Stimulated activated CD8-positive, alpha-beta memory T cell treated with anti-CD3 and anti-CD28 coated beads, Interleukin-4, amount 100 ng/mL, for 24 hours (primary cell): ENCODE measurements around the gene MRPL14.
"Not testable (repeated sequence)": the region's sequence is repeated elsewhere in the genome, so short reads cannot be mapped to it uniquely, and the experiment has no call there.

ENCODE experiments used
- DNase-seq: peaks from one replicate; pipeline ENCODE4 v3.0.0-alpha.2; 2020; ENCODE audit warnings: low read depth

The MRPL14 gene

DNA sequence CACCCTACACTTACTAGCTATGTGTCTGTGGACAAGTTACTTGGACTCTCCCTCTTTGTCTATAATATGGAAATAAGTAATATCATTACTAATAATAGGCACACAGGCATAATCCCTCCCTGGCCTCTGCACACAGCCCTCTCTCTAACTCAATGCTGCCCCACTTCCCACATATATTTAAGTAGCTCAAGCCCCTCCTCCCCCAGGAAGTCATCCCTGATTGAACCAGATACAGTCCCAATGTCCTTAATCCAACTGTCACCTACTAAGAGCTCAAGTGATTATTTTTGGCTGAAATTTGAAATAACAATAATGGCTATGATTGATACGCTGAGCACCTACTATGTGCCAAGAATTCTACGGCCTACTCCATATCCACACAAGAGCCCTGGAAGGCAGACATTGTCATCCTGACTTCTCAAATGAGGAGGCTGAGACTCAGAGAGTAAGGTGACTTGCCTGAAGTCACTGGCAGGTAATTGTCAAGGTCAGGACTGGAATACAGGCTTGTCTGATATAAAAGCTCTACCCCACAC, 29.4 kb downstream of the MRPL14 start:
- DNase-seq, result no peak

GRCh38 chr6:44096612-44097011, 30.6 kb downstream of the MRPL14 start:
- peak; percentile 57 for DNase-seq

- not testable (repeated sequence) for DNase-seq
Observed at GRCh38 chr6:44095243-44095623, 32.0 kb downstream of the MRPL14 start.

DNA sequence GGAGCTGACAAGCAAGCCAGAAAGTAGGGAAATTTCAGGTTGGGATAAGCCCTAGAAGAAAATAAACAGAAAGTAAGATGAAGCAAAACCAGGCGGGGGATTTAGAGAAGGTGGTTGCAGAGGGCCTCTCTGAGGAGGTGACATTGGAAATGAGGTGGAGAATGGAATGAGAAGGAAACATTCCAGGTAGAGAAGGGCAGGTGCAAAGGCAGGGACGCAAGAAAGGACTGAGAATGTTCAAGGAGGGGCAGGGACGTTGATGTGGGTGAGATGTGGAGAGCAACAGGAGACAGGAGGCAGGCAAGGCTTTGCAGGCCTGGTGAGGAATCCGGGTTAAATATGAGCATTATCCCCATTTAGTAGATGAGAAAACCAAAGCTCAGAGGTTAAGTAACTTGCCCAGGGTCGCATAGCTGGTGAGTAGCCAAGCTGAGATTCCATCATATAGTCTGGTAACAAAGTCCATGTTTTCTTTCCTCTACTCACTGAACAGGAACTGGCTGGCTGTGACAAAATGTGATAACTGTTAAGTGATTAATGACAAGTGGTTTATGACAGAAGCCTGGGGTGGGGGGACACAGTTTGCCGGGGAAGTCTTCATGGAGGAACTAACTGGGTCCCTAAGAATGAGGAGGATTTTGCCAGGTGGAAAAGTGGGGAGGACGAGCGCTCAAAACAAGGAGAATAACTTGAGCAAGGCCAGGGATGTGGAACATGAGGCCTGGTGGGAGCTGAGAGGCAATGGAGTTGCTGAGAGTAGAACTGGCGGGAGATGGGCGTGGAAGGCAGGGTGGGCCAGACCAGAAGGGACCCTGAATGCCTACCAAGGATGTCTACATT, 32.6 kb downstream of the MRPL14 start:
- no peak for DNase-seq

DNA sequence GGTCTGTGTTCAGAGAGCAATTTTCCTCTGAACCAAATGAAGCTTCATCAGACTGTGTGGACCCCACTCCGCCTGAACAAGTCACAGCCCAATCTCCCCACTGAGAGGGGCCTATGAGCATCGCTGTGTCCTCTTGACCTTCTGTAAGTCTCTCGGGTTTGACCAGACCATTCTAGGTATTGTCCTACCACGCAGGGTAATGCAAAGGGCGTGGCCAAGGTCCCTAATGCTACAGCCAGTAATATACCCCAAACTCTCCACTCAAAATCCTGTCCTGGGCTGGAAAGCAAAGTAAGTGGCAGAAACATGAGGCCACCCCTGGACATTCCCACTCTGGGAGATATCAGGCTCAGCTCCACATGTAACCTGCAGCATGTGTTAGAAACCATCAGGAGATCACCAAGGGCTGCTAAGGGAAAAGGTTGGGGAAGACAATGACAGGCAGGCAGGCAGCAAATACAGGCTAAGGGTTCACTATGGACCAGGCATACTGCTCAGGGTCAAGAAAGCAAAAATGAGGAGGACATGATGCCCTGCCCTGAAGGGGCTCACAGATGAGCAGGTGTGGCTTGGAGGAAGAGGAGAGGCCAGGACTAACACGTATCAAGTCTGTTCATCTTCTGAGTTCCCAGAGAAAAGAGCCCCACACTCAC, 33.4 kb downstream of the MRPL14 start:
- DNase-seq, result no peak

DNA sequence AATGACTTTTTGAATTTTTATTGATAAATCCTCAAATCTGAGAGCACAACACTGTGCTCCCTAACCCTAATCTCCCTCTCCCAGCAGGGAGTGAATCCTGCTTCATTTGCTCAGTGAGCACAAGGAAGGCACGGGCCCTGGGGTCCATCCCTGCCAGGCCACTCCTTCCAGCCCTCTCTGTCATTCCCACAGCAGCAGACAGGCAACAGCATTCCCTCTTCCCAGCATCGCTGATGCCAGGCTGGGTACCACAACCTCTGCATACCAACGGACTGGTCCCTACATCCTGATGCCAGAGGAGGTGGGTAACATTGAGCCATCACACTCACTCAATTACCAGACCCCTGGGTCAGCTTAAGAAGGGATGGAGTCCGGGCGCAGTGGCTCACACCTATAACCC, 34.2 kb downstream of the MRPL14 start:
- no peak for DNase-seq

GRCh38 chr6:44091981-44092884, 35.0 kb downstream of the MRPL14 start:
- DNase-seq, result no peak

GRCh38 chr6:44091356-44091755, 35.9 kb downstream of the MRPL14 start:
- DNase-seq, result not testable (repeated sequence)

GRCh38 chr6:44090465-44090864, 36.8 kb downstream of the MRPL14 start:
- DNase-seq, result no peak

DNA sequence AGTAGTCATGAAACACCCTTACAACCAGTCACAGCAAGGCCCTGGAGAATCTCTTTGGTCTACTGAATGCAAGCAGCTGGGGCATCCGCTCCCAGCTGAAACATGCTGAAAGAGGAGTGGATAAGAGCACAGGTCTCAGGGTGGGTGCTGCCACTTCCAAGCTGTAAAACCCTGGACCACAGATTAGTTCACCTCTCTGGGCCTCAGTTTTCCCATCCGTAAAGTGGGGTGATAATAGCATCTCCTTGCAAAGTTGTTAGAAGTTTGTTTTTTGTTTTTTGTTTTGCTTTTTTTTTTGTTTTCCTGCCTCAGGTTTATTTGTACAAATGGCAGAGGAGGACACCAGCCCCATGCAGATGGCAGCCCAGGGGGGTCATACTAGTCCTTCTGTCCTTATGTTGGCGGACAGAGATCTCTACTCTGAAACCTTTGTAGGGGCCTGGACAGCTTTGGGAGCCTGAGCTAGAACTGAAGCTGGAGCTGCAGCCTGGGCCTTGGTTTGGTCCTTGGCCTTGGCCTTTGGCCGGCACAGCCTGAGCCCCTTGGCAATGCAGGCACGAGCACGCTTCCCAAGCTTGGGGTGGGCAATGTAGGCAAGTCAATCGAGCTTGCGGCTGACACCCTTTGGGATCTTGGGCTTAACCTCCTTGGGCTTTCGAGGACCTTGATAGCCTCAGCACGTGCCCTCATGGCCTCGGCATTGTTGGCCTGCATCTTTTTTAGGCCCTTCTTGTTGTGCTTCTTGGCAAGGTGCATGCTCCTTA, 38.2 kb downstream of the MRPL14 start:
- no peak for DNase-seq

DNA sequence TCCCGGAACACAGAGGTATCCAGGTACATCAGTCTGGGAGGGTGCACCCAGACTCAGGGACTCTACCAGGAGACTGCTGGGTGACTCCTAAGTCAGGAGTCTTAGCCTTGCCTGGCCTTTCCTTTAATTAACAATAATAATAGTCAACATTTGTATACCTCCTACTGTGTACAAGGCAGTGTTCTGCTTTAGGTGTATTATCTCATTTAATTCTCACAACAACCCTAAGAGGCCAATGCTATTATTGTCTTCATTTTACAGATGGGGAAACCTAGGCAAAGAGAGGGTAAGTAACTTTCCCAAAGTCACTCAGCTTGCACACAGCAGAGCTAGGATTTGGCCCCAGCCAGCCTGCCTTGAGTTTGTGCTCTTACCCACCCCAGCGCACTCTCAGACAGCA, 39.6 kb downstream of the MRPL14 start:
- no peak for DNase-seq

DNA sequence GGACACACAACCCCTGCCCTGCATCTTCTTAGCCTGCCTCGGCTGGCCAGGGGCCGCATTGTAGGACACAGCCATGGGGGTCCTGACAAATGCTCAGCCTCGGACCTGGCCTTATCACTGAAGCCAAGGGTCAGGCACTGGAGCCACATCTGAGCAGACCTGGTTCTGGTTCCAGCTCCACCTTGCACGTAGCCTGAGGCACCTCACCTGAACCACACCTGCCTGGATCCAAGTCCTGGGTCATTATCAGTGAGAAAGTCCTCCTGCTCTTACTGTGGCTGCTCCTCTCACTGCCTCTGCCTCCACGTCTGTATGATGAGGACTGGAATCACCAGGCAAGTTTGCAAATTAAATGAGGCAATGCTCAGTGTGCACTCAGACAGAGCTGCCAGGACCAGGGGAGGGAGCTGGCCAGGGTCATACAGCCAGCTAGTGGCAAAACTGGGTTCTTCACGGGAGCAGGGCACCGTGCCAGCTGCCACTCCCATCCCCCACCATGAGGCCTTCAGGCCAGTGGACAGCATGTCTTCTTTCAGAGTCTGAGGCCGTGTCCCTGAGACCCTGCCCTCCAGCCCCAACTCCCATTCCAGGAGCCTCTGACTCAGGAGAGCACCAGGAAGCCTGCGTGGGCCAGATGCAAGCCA, 40.2 kb downstream of the MRPL14 start:
- no peak for DNase-seq

DNA sequence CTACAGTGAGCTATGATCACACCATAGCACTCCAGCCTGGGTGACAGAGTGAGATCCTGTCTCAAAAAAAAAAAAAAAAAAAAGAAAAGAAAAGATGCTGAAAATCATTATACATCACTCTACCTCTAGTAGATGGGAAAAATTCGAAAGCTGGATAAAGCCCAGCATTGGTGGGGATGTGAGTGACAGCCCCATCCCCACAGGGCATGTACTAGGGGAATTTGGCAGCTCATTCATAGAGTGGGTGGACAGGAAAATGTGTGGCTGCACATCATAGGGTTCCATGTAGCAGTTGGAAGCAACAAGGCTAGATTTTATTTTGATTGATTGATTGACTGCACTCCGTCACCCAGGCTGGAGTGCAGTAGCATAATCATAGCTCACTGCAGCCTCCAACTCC, 42.0 kb downstream of the MRPL14 start:
- no peak for DNase-seq

- no peak for DNase-seq
Observed at GRCh38 chr6:44084231-44085014, 42.8 kb downstream of the MRPL14 start.

DNA sequence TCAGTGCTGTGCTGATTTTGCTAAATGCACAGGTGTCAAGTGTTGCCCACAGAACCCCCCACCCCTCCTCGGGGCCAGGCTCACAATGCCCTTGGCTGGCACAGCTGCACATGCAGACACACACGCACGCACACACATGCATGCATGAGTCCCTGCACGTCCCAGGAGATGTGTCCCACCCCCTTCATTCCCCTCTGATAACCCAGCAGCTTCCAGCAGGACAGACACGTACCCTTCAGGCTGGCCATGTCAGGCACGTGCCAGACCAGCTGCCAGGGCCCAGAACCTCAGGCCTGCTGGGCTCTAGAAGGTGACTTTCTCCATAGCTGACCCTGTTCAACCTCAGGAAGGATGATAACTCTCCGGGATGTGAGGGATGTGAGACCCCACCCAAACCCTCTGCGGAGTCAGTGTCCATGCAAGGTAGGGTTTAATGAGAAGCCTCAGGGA, 44.4 kb downstream of the MRPL14 start:
- no peak for DNase-seq

DNA sequence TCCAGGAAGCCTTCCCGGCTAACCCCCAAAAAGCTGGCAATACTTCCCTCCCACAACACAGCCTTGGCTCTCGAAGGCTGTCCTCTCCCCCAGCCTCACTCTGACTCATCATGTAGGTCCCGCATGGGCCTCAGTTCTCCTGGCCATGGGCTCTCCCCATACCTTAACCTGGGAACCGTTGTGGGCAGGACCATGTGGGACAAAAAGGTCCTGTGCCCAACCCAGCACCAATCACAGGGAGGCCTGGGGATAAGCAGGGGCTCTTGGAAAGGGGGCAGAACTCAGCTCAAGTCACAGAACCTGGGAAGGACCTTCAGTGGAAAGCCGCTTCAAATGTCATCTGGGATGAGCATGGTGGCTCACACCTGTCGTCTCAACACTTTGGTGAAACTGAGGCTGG, 45.5 kb downstream of the MRPL14 start:
- DNase-seq, result no peak

- no peak for DNase-seq
Observed at GRCh38 chr6:44080561-44081521, 46.4 kb downstream of the MRPL14 start.

- no peak for DNase-seq
Observed at GRCh38 chr6:44079672-44080071, 47.6 kb downstream of the MRPL14 start.
